HG03175 (cell line): ENCODE data around the gene NPSR1.
"Not testable (repeated sequence)": the region's sequence is repeated elsewhere in the genome, so short reads cannot be mapped to it uniquely, and the experiment has no call there.

Experiments
- ATAC-seq: cut with Tn5 transposase; IDR thresholded peaks from one replicate; pipeline ENCODE4 v1.9.1; 2021; ENCODE audit warnings: mild to moderate bottlenecking, moderate library complexity; ENCODE audit not compliant: unreplicated experiment

The NPSR1 gene, protein sequence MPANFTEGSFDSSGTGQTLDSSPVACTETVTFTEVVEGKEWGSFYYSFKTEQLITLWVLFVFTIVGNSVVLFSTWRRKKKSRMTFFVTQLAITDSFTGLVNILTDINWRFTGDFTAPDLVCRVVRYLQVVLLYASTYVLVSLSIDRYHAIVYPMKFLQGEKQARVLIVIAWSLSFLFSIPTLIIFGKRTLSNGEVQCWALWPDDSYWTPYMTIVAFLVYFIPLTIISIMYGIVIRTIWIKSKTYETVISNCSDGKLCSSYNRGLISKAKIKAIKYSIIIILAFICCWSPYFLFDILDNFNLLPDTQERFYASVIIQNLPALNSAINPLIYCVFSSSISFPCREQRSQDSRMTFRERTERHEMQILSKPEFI

DNA sequence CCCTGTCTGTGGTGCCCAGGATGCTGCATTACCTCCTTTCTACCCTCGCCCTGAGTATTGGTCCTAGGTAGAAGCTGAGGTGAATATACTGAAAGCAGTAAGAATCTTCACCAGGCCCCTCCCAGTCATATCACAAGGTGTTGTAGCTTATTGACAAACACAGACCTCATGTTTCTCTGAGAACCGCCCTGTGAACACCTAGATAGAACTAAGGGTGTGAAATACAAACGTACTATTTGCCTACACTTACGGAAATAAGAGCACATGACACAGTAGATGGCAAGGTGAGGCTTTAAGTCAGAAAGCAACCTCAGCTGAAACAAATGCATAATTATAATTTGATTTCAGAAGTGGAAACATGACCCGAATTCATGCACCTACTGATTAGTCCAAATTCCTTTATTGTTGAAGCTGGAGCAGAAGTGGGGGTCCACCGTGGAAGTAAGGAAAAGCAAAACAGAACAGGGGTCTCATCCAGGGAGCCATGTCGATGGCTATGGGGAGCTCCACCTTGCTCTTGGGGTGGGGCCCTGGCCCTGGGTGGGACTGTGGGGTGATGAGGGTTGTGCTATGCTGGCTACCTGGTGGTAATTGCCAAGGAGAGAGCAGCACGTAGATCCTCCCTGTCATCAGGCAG lies at the start of gene NPSR1:
Gene NPSR1 (plus strand): TSS at position 587 of the 637 bp plus-strand sequence. CDS start 195 bp downstream, outside the sequence.
- no peak for ATAC-seq

DNA sequence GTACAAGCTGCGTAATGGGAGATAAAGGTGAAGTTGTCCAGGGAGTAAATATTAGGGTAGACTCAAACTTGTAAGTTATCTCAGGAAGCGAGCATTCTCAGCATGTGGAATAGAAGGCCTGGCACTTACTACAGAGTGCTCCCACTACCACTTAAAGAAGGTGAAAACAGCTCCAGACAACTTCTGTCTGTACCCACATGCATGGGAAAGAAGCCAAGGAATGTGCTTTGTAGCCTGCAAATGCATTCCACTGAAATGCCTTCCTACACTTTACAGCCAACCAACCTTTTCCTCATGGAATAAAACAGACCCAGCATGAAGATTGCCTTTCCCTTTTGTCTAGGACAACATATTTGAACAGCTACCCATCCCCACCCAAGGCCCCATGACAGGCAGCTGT lies 45.4 kb upstream of the NPSR1 start:
- no peak for ATAC-seq

DNA sequence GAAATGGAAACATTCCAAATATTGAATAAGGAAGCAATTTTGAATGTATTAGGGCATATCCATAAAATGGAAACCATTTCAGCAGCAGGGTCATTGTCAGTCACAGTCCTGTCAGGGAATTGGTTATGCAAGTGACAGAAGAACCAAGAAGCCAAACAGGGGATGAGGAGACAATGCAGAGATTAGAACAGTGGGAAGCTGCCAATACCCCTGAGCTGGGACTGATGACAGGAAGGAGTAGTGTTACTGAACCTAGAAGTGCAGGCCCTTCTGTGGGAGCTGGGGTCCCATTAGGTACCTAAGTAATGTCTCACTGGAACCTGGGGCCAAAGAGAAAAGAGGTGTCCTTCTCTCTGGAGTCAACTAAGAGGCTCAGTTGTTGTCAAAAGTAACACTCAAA lies 37.6 kb upstream of the NPSR1 start:
- ATAC-seq: no peak

DNA sequence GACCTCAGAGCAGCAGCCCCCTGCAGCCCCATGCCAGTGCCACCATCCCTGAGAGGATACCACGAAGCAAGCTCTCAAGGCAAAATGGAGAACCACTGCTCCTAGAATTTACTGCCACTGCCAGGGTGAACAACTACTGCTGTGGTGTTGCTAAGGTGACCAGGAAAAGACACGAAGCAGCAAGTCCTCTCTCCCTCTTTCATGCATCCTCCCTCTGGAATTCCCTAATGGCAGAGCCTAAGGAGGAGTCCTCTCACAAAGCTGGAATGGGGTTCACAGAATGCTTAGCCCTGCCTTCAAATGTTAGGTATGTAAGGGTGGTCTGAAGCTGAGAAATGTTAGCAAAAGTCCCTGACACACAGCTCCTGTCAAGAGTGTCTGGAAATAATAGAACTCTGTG lies 35.8 kb upstream of the NPSR1 start:
- no peak for ATAC-seq

DNA sequence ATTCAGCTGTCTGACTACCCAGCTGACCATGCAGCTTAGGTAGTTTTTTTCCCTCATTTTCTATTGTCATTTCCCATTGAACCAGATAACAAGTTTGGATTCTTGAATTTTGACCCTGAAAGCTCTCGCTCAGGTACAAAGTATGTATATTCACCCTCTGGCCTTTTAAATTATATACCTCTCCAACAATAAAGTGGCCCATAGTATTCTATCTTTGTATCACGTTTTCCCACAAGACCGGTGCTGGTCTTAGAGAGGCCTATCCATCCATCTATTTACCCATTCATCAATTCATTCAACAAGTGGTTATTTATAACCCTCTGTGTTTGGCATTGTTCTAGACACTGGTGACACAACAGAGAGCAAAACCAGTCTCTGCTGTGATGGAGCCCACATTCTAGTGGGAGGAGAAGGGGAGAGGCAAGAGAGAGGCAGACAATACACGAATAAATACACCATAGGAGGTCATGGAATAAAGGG lies 35.2 kb upstream of the NPSR1 start:
- no peak for ATAC-seq

DNA sequence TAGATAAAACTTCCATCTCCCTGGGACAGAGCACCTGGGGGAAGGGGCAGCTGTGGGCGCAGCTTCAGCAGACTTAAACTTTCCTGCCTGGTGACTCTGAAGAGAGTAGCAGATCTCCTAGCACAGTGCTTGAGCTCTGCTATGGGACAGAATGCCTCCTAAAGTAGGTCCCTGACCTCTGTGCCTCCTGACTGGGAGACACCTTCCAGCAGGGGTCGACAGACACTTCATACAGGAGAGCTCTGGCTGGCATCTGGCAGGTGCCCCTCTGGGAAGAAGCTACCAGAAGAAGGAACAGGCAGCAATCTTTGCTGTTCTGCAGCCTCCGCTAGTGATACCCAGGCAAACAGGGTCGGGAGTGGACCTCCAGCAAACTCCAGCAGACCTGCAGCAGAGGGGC lies 29.4 kb upstream of the NPSR1 start:
- ATAC-seq: not testable (repeated sequence)

DNA sequence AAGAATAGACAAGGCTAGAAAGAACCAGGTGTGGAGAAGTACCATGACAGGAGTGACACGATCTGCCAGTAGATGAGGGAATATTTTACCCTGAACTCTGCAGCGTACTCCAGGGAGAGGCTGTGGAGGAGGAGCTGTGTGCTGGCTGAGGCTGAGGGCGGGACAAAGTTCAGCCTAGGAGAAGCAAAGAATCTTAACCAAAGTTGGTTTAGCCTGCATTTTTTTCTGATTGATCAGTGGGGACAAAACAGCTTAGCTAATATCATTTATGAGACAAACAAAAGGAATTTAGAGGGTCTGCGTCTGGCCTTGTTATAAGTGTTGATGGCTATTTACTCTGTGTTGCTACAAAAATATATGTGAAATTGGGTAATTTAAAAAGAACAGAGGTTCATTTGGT lies 5.2 kb upstream of the NPSR1 start:
- no peak for ATAC-seq

DNA sequence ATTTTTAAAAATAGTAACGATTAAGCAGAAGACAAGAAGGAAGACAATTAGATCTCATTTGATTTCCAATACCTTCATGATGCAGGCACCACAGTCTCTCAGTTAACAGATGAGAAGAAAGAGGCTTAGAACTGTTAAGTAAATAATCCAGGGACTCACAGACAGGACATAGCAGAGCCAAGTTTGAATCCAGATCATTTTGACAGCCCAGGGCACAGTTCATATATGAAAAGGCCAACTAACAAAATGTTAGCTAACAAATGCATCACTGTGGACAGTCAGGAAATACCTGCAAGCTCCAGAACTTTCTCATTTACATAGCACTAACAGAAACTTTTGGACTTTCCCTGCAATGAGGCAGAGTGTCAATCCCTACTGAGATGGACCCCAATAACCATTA lies 4.2 kb upstream of the NPSR1 start:
- ATAC-seq: no peak

DNA sequence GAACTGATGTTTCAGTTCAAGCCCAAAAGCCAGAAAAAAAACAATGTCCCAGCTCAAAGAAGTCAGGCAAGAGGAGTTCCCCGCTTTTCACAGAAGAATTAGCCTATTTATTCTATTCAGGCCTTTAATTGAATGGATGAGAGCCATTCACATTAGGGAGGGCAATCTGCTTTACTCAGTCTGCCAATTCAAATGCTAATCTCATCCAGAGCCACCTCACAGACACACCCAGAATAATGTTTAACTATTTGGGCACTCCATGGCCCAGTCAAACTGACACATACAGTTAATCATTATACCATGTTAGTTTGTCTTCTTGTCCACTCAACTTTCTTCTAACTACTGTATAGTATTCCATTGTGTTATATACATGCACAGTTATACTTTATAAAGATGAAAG lies 2.6 kb upstream of the NPSR1 start:
- no peak for ATAC-seq

DNA sequence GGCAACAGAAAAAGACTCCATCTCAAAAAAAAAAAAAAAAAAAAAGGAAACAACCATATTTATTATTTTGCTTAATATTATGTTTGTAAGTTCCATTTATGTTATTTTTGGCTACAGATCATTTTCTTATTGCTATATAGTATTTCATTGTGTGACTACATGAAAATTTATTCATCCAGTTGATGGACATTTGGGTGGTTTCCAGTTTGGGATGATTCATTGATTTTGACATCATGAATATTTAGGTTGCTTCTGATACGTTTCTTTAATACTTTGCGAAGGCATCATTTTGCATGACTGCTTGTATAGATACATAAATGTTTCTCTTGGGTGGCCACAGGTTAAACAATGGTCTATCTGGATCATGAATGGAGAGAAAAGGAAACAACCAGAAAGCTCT lies 2.0 kb upstream of the NPSR1 start:
- no peak for ATAC-seq

DNA sequence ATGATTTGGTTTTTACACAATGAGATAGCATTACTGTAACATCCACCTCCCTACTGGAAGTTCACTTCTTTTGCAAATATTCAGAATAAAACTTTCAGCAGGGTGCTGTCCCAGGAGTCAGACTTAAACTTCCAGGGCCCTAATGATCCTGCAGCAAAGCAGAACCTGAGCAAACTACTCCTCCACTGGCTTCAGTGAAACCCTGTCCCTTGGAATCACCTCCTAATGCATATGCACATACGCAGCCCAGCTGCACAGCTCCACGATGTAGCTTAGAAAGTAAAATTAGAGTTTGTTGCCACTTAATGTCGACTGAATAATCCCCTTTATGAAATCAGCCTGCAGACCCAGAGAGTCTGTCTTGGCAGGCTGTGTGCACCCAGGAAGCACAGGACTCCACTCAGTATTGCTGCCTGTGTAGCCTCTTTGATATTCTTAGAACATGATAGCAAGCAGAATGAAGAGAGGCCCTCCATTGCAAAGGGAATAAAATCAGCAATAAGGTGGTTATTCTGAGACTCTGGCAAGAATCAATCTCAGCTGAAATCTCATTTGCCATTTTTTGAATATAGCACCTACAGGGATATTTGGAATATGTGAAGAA lies 1.6 kb downstream of the NPSR1 start:
- no peak for ATAC-seq

DNA sequence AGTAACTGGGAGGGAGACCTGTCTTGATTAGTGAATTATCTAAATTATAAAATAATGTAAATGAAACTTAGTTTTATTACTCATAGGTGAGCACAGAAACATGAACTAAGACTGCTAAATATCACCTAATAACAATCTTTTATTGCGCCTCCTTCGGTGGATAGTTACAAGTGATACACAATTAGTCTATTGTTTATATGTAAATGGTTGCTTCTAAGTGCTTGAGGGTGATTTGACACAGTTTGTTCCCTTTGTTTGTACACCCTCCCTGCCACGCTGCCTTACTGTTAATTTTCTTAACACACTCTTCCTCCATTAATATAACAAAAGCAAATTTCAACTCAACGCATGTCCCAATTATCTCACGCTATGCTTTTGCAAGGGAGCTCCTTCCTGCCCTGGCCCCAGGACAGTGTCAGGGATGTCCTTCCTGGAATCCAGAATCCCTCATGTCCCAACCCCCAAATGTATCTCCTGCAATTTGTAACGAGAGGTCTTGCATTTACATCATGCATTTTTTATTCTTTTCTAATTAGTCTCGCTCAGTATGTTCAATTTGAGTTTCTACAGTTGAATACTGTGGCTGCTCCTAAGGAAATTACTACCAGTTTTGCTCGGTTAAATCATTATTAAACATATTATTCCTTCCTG lies 4.2 kb downstream of the NPSR1 start:
- ATAC-seq: no peak

DNA sequence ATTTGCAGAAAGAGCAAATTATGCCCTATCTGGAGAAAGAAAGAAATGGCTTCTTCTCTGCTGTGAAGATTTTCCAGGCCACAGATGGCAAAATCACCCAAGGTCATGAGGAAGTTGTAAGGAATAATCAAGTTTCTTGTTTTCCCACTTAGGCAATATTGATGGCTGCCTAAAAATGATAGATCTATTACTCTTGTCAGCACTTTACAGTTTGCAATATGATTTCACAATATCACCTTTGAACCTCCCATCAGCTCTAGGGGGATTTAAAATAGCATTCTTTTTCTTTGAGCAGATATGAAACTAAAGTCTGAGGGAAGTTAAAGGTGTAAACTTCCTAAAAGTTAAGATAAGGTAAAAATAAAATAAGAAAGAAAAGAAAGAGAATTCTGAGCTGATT lies 6.7 kb downstream of the NPSR1 start:
- ATAC-seq: no peak

DNA sequence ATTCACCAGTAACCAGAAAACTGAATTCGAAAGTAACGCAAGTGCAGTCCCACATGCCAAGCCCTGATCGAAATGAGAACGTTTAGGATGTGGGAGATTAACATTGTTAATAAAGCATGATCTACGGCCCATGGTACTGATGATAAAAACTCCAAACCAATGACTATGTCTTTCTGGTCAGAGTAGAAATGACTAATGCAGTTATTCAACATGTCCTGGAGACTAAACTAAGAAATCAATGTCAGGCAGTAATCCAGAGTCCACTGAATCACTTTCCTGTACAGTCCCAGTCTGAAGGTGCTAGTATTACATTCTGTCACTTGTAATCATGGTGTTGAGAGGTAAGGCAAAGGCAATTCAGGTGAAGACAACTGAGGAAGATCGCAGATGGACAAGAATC lies 14.4 kb downstream of the NPSR1 start:
- no peak for ATAC-seq

DNA sequence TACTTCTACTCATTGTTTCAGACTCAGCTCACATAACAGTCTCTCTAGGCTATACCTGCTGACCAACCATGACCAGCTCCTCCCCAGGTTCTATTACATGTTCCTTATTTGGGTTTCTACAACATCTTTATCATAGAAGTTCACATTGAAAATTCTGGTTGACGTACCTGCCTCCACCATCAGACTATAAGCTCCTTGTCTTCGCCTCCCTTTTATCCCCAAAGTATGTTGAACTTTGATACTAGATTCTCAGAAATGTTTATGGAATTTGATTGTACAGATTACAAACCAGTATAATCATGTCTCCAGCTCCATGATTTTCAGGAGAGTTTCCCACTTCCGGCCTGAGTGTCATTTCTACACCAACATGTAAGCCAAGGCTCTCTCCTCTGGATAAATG lies 15.0 kb downstream of the NPSR1 start:
- ATAC-seq: no peak

DNA sequence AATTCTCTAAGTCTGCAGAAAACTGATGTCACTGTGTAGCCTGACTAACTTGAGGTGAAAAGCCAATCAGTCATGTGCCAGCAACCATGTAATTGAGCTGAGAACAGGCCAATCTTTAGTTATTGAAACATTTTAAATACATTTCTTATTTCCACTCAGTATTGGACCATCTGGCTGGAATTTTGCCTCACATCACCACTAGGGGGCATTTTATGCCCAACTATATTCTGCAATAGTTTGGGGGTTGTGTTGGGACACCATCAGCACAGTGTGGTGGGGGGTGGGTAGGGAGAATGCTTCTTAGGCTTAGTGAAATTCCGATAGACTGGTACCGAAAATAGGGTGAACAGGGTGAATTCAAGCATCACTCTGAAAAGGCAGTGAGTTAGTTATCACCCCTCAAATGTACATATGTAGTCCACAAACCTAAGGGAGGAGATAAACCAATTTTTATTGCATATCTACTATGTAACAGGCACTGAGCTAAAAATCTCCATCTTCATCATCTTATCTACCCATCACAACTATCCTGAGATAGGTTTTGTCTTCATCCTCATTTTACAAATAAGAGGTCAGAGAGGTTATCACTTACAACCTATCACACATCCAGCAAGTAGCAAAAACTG lies 17.8 kb downstream of the NPSR1 start:
- peak; percentile 82 for ATAC-seq

DNA sequence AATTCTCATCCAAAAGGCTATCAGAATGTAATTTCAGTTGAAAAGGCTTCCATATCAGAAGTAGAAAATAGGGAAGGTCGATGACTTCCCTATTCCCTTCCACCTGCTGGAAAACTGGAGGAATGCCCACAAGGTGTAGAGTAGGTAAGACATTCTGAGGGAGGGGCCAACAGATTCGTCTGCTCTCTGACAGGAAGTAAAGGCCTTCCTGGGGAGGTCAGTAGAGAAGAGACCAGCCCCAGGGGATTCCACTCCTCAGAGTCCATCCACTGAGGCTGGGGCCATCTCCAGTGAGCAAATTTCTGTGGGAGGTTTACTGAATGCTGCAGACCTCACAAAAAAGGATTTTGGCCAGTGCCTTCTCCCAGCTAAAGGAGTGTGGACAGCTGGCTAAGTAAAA lies 19.5 kb downstream of the NPSR1 start:
- ATAC-seq: no peak

DNA sequence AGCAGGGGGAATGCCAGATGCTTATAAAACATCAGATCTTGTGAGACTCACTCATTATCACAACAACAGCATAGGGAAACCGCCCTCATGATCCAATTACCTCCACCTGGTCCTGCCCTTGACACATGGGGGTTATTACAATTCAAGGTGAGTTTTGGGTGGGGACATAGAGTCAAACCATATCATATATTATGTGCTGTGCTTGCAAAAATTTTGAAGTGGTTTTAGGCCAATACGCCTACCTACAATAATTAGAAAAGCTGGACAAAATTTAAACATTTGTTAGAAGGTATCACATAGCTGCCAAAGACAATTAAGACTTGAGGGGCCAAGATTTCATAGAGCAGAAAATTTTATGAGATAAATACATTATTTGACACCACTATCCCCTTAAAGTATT lies 29.5 kb downstream of the NPSR1 start:
- no peak for ATAC-seq

DNA sequence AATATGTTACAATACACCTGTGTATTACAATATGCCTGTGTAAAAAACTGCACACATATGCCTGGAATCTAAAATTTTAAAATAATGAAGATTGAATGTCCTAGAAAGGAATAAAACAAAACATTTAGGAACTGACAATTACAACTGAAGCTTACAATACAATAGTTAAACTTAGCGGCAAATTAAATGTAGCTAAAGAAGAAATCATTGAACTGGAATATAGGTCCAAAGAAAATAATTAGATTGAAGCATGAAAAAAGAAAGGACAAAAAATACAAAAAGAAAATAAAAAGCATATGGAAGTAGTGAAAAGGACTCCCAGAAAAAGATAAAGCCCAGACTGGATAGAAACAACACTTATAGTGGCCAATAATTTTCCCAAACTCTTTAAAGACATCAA lies 38.4 kb downstream of the NPSR1 start:
- ATAC-seq: no peak

DNA sequence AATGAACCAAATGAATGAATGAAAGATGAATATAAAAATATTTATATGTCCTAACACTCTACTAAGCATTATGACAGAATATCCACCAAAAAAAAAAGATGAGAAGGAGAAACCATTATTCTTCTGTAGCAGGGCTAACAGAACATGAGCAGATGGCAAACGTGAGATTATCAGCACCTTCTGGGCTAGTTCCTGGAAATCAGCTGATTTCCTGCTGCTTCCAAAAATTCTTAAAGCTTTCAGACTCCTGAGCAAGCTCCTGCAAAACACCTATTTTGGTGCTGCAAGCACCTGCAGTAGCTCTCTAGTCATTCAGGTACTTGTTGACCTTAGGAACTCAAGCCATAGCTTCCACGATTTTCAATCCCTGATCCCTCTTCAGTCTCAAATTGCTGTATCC lies 51.8 kb downstream of the NPSR1 start:
- no peak for ATAC-seq

DNA sequence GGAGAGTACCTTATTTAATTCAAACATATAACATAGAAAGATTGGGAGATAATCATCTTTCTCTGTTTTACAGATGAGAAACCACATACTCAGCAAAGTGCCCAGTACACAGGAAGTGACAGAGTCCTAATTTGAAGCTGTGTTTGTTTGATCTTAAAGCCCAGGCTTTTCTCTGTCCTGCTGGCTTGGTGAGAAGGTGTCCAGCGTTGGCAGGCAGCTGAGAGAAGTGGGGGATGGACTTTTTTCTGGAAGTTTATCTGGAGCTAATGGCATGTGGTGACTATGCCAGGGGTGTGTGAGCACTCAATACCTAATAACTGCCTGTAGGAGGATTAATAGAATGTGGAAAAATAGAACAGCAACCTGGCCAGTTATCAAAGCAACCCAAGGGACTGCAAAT lies 60.8 kb downstream of the NPSR1 start:
- ATAC-seq: no peak
